HG03432 (cell line): ENCODE measurements around the gene FGF22.

Experiments used
- ATAC-seq: cut with Tn5 transposase; IDR thresholded peaks from one replicate; pipeline ENCODE4 v1.9.1; 2021; ENCODE audit warnings: mild to moderate bottlenecking, moderate library complexity; ENCODE audit not compliant: unreplicated experiment

Gene FGF22

DNA sequence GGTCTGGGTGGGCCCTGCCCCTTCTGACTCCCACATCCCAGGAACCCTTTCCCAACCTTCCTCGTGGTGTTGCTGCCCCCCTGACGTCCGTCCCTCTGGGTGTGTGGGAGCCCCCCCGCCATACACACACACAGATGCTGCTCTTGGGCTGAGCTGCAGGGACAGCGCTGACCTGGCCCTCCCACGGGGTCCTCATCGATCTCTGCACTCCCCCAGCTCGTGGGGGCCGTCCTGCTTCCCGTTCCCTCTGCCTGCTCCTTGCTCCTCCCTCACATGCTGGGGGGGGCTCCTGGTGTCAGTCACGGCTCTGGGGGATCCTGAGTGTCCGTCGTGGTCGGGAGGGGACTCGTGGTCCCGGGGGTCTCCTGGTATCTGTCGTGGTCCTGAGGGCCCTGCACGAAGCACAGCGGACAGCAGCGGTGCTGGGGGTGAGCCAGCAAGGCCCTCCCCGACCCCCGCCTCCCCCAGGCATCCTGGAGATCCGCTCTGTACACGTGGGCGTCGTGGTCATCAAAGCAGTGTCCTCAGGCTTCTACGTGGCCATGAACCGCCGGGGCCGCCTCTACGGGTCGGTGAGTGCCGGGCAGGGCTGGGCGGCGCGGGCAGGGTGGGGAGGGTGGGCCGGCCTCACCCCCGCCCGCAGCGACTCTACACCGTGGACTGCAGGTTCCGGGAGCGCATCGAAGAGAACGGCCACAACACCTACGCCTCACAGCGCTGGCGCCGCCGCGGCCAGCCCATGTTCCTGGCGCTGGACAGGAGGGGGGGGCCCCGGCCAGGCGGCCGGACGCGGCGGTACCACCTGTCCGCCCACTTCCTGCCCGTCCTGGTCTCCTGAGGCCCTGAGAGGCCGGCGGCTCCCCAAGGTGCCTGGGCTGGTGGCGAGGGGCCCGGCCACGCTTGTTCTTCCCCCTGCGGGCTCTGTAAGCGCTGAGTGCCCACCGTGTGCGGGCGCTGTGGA lies 3.4 kb downstream of the FGF22 start:
- ATAC-seq: no peak

DNA sequence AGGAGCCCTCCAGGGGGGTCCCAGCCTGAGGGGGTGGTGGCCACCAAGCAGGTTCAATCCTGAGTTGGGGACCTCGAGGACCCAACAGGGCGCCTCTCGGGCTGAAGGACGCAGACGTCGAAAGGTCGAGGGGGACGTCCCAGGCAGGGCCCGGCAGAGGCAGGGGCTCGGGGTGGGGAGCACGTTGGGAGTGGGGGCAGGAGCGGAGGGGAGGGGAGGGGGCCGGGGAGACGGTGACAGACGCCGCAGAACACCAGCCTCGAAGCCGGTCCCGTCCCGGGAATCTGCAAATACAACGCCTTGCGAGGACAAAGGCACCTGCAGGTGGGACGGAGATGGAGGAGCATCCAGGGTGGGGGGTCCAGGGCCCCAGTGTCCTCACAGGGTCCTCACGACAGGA lies 4.1 kb downstream of the FGF22 start:
- no peak for ATAC-seq

DNA sequence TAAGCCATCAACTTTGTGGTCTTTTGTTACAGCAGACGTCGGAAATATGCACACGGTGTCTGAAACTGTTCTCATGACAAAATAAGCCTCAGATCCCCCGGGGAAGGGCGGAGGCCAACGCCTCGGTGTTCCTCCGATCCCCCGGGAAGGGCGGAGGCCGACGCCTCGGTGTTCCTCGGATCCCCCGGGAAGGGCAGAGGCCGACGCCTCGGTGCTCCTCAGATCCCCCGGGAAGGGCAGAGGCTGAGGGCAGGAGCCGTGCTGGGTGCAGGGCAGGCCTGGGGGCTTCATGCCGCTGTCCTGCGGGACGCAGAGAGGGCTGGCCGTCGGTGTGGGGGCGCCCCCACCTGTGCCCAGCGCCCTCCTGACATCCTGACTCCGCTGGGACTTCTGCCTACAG lies 4.7 kb downstream of the FGF22 start:
- ATAC-seq: no peak

DNA sequence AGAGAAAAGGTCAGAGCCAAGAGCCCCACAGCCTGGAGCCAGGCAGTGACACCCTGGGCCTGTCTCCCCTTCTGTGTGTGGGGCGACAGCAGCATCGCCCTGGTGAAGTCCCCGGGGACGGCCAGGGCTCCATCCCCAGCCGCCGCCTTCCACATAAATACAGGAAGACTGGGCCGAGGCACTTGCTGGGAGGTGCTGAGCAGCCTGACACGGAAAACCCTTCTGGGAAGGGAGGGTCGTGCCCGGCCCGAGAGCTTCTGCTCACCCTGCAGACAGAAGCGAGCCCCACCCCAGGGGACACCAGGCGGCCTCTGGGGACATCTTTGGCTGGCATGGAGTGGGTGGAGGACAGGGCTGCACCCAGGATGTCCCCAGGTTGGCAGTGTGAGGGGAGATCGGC lies 5.1 kb downstream of the FGF22 start:
- no peak for ATAC-seq

DNA sequence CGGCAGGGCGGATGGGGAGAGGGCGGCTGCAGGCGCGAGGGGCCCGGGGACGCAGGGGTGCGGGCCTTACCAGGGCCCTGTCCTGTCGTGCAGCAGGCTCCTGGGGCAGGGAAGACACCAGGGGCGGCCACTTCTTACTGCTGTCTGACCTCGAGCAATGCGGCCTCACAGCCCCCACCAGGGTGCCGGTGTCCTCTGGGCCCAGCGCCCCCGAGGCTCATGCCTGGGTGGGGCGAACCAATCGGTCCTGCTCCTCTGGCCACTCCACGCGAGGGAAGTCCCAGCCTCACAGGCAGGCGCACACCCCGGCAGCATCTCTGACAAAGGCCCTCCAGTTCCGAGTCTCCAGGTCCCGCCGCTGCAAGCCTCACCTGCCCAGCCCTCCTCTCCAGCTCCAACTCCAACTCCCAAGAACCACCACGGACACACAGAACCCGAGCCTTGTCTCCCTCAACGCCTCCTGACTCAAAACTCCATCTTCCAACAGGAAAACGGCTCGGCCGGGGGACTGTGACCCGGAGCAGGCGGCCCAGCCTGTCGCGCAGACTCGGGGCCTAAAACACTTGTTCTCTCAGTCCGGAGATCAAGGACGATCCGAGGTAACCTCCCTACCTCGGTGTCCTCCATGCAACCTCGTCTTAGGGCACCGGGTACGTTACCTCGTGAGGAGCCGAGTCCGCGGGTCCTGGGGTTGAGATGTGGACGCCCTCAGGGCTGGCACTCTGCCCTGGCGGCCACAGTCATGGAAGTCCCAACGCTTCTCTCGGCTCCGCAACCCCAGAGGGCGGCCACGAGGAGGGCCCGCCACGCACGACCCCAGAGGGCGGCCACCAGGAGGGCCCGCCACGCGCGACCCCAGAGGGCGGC lies 6.5 kb downstream of the FGF22 start:
- ATAC-seq: no peak

DNA sequence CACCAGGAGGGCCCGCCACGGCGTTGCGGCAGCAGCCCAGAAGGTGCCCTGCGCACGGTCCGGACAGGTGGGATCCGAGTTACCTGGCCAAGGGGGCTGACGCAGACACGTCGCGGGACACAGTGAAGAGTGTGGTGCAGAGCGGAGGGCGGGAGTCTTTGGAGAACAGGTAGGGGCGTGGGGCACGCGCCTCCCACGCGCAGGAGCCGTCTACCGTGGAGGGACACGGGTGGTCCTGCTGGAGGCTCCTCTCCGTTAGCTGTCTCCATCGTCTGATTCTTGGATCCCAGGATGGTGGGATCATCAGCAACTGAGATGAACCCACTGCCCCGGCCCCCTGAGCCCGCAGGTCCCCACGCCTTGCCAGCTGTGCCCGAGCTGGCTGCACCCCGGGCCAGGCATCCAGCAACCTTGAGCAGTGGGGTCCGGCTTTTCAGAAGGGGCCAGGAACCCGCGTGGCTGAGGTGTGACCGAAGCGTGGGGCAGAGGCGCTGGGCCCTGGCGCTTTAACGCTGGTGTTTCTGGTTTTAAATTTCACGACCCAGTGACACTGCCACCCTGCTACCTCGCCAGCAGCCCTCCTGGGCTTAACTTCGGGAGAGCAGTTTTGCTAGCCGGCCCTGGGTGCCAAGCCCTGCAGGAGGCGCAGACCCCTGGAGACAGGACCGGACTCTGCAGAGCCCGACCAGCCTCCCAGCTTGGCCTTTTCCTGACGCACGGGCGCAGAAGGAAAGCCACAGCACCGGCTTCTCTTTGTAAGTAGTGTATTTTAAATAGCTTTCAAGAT lies 7.3 kb downstream of the FGF22 start:
- no peak for ATAC-seq

DNA sequence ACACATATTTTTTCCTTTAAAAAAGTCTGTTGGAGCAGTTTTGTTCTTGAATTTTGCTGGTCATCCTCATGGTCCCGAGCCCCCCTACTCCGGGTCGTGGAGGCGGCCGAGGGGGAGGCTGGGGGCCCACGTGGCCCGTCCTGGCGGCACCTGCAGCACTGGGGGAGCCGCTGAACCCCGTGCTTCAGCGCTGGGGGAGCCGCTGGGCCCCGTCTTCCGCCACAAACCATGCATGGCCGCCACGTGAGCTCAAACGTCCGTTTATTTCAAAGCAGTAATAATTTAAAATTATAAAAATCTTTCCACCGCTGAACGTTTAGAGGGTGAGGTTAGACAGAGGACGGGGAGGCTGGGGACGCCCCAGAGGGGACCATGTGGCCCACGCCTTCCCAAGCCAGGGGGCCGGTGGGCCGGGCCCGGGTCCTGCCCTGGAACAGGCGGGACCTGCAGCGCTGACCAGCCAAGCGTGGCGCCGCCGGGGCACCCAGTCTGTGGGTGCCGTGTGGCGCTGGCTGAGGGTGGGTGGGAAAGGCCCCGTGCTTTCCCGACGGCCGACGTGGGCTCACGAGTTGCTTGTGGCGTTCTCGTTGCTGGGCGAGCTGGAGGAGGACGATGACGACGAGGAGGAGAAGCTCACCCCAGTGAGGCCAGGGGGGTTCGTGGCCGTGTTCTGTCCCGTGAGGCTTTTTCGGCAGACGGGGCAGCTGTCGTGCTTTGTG lies 8.0 kb downstream of the FGF22 start:
- ATAC-seq: no peak

DNA sequence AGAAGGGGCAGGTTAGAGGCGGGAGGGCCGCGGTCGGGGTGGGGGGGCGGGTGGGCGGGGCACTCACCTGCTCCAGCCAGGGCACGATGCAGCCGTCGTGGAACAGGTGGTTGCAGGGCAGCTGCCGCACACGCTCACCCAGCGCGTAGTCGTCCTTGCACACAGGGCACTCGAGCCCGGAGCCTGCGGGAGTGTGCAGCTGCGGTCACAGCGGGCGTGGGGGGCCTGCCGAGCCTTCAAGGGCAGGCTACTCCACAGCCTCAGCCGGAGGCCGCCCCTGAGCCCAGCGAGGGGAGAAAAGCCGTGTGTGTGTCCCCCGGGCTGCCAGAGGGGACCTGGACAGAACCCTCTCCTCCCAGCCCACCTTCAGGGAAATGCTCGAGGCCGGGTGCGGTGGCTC lies 8.6 kb downstream of the FGF22 start:
- no peak for ATAC-seq

DNA sequence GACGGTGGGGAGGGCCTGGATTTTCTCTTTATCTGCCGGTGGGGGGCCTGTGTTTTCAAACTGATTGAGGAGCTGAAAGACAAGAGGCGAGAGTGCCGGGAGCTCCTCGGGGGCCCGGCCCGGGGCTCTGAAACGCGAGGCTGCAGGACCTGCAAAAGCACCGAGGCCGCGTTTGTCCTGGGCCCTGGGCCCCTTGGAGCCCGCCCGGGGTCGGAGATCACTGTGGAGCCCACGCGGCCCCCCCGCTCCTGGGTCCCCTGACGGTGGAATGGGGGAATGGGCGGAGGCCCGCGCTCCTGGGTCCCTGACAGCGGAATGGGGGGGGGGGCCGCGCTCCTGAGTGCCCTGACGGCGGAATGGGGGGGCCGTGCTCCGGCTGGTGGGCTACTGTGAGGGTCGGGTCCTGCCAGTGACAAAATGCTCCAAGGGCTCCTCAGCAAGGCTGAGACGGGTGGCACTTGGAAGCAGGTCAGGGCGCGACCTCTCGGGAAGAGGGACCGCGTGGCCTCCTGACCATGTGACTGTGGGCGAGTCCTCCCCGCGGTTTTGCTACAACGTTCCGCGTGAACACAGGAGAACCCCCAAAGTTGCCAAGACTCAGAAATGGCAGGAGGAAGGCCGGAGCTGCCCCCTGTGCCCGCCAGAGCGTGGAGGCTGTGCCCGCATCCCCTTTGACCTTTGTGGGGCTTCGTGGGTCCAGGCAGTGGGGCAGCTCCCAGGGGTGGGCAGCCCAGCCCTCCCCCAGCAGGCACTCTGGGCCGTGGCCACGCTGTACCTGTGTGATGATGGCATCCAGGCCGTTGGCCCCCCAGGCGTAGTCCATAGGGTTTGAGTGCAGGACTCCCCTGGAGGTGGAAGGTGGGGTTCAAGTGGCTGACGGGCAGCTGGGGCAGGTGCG lies 9.5 kb downstream of the FGF22 start:
- no peak for ATAC-seq

DNA sequence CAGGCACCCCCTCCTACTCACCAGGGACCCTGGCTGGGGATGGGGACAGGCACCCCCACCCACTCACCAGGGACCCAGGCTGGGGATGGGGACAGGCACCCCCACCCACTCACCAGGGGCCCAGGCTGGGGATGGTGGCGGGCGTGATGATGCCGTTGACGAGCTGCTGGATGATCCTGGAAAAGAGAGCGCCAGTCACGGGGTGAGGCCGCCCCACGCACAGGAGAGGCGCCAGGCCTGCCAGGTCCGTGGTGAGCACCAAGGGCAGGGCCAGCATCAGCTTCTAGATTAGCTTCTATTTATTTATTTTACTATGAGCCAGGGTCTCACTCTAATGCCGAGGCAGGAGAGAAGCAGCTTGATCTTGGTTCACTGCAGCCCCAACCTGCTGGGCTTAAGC lies 10.4 kb downstream of the FGF22 start:
- ATAC-seq: no peak

DNA sequence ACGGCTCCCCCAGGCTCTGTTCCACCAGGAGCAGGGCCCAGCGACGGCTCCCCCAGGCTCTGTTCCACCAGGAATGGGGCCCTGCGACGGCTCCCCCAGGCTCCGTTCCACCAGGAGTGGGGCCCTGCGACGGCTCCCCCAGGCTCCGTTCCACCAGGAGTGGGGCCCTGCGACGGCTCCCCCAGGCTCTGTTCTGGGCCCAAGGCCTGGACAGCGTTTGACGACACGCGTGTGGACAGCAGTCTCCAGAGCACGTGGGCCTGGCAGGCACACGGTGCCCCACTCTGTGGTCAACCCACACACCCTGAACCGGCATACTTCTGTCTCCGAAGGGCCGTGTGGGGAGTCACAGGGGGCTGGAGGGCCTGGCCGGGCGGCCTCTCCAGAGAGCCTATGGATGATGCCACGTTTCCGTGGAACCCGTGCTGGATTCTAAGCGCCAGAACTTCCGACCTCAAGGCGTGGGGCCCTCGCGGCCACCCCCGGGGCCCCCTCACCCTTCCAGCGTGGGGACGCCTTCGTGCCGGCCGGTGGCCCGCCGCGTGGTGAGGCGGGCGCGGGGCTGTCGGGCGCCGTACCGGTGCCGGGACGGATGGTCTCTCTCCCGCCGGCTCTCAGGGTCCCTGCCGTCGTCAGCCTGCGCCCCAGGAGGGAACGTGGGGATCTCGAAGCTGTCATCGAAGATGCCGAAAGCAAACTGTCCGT lies 11.6 kb downstream of the FGF22 start:
- ATAC-seq: no peak

DNA sequence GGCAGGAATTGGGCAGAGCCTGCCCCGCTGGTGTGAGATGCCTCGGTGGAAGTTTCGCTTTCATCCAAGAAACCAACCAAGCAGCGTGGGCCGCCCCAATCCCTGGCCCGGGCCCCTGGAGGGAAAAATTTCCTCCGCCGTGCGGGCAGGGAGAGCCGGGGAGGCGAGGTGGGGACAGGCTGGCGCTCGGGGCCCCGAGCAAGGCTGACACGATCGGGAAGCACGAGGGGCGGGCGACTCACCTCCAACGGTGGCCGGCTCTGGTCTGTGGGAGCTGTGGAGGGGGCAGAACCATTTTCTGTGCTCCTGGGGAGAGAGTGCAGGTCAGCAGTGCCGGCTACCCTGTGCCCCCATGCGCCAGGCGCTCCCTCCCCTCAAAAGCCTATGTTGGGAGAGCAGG lies 12.3 kb downstream of the FGF22 start:
- no peak for ATAC-seq

DNA sequence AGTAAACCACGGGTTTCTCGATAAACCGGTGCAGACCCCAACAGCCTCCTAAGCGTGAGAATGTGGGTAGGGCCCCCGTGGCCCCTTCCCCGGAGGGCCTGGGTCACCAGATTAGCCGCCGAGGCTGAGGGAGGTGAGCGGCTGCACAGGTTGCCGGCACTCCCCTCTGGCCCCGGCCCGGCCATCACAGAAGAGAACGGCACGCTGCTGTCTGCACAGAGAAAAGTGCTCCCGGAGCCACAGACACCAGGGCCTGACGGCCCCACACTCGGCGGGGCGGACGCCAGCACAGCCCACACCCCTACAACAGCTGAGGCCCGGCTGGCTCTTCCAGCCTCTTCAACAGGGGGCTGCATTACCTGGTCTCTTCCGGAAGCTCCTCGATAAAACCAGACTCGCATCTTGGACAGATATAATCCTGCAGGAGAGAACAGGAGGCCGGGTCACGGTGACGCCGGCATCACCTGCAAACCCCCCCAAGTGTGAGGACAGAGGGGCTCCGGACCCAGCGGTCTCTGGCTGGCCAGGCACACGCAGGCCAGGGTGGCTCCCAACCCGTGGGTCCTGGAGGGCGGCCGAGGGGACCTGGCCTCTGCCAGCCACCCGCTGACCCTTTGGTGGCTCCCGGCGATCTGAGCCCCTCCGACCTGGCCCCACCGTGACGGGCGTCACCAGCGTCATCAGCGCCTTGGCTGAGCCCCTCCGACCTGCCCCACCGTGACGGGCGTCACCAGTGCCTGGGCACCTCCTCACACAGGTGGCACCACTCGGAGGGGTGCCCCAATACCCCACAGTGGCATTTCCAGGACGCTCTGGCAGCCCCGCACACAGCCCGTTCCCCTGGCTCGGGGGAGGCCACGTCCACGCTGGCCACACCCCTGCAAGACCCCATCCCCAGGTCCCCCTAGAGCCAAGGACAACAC lies 13.0 kb downstream of the FGF22 start:
- ATAC-seq: no peak

DNA sequence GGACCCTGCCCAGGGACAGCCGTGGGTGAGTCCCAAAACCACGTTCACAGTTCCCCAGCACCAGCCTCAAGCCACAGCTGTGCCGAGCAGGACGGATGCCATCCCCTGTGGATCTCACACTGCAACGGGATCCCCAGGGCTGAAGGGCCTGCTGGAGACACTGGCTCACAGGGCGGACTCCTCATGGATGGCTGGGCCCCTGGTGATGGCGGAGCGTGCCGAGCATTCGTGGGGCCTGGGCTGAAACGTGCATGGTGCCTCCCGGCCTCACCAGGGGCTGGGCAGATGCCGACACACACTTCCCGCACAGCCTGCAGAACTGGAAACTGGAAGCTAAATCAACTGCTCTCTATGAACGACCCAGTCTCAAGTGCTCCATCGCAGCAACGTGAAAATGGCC lies 13.7 kb downstream of the FGF22 start:
- no peak for ATAC-seq

DNA sequence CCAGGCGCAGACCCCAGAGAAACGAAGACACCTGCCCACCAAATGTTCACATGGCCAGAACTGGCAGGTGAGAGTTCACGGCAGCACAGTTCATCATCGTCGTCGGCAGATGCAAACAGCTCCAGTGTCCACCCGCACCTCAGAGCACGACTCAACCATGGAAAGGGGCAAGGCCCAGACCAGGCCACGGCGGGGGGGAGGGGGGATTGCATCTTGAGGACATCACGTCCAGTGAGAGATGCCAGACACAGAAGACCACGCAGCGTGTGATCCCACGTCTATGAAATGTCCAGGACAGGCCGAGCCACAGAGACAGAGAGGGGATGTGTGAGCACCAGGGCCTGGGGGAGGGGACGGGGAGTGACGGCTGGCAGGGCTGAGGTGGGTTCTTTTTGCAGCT lies 16.0 kb downstream of the FGF22 start:
- ATAC-seq: no peak

DNA sequence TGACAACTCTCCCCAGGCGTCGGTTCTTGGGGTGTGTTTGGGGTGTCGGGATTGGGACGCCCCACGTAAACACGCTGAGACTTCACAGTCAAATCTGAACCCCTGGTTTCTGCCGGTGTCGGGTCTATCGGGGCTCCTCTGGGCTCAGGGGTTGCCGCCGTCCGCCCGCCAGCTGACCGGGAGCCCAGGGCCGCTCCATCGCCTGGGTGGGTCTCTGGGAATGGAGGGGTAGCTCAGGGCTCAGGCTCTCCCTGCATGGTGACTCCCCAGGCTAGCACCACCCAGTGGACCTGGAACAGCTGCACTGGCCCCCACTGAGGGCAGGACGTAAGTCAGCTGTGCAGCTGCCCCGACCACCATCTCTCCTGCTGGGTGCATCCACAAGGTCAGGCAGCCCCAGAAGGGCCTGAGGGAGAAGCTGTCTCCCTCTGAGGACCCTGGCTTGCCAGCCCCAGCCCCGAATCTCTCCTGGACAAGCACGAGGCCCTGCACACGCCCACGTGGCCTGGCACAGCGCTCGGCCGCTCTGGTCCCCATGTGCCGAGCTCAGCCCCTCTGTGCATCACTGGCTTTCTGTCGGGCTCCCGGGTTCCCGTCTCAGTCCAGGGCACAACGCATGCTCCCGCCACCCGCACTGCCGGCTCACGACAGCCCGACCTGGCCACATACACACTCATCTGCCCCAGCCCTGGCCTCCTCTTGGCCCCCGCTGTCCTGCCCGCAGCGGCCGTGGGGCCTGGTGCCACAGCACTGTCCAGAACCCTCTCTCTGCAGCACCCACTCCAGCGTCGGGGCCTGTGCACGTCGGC lies 17.3 kb downstream of the FGF22 start:
- ATAC-seq: no peak

DNA sequence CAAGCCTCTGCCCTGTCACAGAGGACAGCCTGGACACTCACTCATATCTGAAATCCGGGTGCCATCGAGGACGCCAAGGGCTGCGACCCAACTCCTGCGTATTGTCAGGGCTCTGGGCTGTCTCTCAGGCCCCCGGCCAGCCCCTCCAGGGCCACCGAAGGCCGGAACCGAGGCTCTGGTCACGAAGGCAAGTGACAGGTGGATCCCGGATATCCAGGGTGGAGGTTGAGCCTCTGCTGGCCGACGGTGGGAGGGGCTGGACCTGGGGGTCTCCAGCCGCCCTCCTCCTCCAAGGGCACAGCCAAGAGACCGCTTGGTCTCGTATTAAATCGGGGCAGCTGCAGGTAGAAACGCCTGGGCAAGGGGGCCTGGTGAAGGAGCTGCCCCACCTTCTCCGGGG lies 17.9 kb downstream of the FGF22 start:
- ATAC-seq: no peak
